GM19025 (cell line): ENCODE measurements around the gene SYNRG.

ENCODE experiments used
- ATAC-seq: cut with Tn5 transposase; IDR thresholded peaks from one replicate; pipeline ENCODE4 v1.9.1; 2021; ENCODE audit warnings: mild to moderate bottlenecking, low read depth, moderate library complexity; ENCODE audit not compliant: unreplicated experiment

The SYNRG gene

DNA sequence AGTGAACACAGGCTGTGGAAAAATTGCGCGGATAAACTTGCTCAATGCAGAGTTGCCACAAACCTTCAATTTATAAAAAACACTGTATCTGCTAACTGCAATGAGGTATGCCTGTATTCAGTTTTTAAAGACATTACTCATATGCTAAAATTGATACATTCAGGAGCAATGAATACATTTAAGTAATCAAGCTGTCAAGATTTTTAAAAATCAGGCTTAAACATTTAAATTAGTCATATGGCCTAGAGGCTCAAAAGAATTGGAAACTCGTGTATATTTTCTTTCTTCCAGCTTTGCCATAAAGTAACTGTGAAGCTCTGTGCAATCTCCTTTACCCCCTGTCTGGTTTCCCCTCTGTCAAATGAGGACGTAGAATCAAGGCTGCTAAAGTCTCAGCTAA is 4.1 kb downstream of the SYNRG start:
- ATAC-seq = no peak

- no peak for ATAC-seq
These were observed 4.7 kb downstream of the SYNRG start for GRCh38 chr17:37604556-37604955.

- ATAC-seq = no peak
These were observed 11.1 kb downstream of the SYNRG start for GRCh38 chr17:37598145-37598544.

DNA sequence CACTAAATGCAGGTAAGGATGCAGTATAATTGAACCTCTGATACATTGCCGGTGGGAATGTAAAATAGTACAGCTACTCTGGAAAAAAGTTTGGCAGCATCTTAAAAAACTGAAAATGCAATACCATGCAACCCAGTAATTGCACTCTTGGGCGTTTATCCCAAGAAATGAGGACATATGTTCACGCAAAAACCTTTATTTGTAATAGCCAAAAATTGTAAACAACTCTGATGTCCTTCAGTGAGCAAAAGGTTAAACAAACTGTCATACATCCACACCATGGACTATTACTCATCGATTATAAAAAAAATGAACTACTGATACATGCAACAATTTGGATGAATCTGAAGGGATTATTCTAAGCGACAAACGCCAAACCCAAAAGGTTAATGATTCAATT is 16.9 kb downstream of the SYNRG start:
- no peak for ATAC-seq

GRCh38 chr17:37585066-37585465 is 24.2 kb downstream of the SYNRG start:
- ATAC-seq = no peak

- no peak for ATAC-seq
These were observed 32.9 kb downstream of the SYNRG start for GRCh38 chr17:37576281-37576680.

- ATAC-seq = no peak
These were observed 34.8 kb downstream of the SYNRG start for GRCh38 chr17:37574427-37574826.

DNA sequence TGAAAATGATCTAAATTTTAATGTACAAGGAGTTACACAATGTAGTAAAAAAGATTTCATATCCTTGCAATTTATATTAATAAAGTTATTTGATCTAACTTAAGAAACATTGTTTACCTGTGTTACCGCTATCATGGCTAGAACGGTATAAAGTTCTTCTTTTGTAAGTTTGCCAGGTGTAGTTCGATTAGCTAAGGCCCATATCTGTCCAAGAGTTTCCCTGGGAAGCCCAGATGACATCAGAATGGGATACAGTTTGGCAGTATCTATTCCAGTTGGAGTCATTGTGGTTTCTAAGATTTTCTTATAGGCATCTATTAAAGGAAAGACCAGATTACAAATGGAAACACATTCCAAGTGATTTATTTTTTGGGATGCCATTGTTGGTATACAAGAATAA is 37.5 kb downstream of the SYNRG start:
- ATAC-seq = no peak

- ATAC-seq = no peak
These were observed 38.6 kb downstream of the SYNRG start for GRCh38 chr17:37570527-37571093.

DNA sequence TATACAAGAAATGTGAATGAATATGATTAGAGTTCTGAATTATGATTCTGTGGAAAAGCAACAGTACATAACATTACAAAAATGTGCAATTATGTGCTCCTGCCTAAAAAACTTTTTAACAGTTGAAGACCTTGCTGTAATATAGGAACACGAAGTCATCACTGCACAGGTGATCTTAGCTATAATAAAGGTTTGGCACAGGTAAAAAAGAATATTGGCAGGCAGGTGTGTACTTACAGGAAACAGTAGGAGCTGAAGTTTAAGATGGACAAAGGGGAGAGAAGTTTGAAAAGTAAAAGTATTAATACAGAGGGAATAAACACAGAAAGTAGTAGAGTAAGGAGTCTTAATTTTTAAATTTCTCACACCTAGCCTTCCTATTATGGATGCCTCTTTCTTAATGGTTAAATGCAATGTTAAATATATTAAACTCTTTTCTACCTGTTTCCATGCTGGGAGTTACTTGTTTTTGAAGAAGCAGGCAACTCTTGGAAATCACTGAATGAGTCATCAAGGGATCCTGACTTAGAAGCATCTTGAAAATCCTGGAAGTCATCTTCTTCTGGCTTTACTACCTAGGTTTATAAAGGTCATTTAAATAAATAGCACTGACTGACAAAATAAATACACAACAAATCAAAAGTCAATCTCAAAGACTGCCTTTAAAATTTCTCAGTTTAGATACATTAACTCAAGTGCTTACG is 40.7 kb downstream of the SYNRG start:
- ATAC-seq = no peak

DNA sequence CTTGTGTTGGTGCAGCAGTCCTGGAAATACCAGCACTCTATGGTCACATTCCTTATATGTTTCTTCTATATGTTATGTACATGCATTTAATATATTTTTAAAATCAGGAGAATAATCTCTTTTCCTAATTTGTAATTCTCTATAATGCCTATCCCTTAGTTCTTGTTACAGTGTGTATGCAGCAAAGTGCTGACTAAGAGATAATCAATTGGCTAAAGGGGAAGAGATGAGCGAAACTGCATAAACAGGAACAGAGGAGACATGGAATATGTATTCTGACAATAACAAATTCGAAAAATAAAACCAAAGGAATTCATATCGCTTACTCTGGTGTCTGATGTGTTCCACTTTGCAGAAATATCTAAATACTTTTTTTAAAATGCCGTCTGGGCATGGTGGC is 41.7 kb downstream of the SYNRG start:
- ATAC-seq = no peak

GRCh38 chr17:37567137-37567536 is 42.1 kb downstream of the SYNRG start:
- ATAC-seq = no peak

GRCh38 chr17:37564252-37564651 is 45.0 kb downstream of the SYNRG start:
- ATAC-seq = no peak

- ATAC-seq = no peak
These were observed 47.0 kb downstream of the SYNRG start for GRCh38 chr17:37562016-37562745.

- no peak for ATAC-seq
These were observed 50.9 kb downstream of the SYNRG start for GRCh38 chr17:37558299-37558698.

GRCh38 chr17:37557482-37557881 is 51.7 kb downstream of the SYNRG start:
- ATAC-seq = no peak

DNA sequence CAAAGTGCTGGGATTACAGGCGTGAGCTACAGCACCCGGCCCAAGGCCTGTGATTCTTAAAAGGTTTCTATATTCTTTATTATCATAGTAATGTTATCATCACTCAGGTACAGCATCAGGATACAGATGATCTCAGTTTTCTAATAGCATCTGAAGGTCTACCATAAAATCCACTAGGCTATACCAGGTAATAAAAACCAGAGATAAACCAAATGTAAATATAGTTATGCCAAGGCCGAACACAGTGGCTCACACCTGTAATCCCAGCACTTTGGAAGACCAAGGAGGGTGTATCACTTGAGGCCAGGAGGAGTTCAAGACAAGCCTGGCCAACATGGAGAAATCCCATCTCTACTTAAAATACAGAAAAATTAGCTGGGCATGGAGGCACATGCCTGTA is 53.8 kb downstream of the SYNRG start:
- no peak for ATAC-seq

GRCh38 chr17:37553401-37553966 is 55.7 kb downstream of the SYNRG start:
- no peak for ATAC-seq

DNA sequence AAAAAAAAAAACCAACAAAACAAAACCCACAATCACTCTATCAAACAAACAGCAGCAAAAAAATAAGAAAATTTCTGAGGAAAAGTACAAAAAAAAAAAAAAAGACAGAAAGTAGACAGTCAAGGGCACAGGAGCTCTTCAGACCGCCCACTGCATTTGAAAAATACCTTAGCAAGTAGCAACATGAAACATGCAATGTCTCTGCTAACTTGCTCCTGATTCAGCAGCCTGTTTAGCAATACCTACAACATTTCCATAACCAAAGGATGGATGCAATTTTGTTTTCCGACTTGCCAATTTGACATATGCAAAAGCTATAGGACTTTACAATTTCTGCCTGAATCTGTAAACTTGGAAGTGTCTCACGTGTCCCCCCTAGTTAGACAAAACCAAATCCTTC is 57.4 kb downstream of the SYNRG start:
- no peak for ATAC-seq

DNA sequence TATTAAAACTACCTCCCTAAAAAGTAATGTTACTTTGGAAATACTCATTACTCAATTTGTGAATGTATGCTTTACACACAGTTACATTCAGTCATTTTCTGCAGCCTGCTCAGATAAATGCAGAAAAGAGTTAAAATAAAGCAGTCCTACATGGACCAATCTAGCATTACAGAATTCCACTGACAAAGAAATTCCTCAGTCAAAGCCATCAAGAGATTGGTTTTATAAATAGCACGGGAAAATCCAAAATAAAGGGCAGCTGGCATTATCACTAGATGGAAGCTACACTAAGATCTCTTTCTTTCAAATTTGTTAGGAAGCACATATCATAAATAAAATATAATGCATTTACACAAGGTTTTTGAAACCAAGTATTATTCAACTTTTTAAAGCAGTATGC is 61.2 kb downstream of the SYNRG start:
- ATAC-seq = no peak

DNA sequence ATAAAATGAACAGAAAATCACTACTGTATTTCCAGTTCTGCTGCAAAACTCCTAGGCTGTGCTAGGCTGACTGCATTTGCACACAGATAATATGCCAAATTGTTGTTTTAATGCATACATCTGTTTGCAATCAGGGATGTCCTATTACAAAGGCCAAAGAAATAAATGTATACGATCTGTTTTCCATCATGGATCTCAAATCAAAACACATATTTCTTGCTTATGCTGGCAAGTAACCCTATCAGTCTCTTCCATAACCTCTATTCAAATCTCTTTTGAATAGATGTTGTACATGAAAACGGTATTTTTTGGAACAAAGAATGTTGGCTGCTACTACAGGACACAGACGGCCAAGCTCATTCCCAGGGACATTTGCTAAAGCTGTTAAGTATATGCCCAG is 62.9 kb downstream of the SYNRG start:
- ATAC-seq = no peak

- no peak for ATAC-seq
These were observed 63.7 kb downstream of the SYNRG start for GRCh38 chr17:37545486-37545885.
